ENCODE measurements around the gene SPAG5. TPM values are rescaled to one million over a fixed set of nuclear protein-coding genes. Genes with fewer than 3 reads are reported as not detected.

Gene SPAG5
- 59.6 TPM for polyA plus RNA-seq (2013, experiment 1 of 2)
- 72.8 TPM for polyA plus RNA-seq (2013, experiment 2 of 2)

- peaks cover 29% of the 10 kb centered on the region for H3K36me3 ChIP-seq (ENCODE audit: control insufficient read depth, insufficient read depth, low read length)
- no peaks in the 10 kb centered on the region for H3K9me3 ChIP-seq (ENCODE audit: control insufficient read depth, low read length)
- H3K4me1 ChIP-seq (ENCODE audit: control insufficient read depth, insufficient read depth, low read length, poor library complexity, severe bottlenecking) = peaks cover 9% of the 10 kb centered on the region
- 0% methylated on average over 37 to 41 of the region's 44 CpGs for WGBS, 2 experiments (ENCODE audit: insufficient coverage in 2 of 2)
- H3K4me3 ChIP-seq (ENCODE audit: extremely low read depth, insufficient read depth, low read length, poor library complexity, severe bottlenecking) = peak within 1 kb of the TSS; percentile 74
- peak within 1 kb of the TSS; percentile 89 for H3K27ac ChIP-seq (ENCODE audit: low read depth, low read length, severe bottlenecking)
These were observed at the start of gene SPAG5 for GRCh38 chr17:28598799-28599310. TSS of gene SPAG5 (minus strand) at chr17:28599025. CDS start at chr17:28598946, 79 bp downstream.

- no peak overlapping the region for H3K27ac ChIP-seq (ENCODE audit: low read depth, low read length, severe bottlenecking)
- peaks cover 9% of the 10 kb centered on the region for H3K4me1 ChIP-seq (ENCODE audit: control insufficient read depth, insufficient read depth, low read length, poor library complexity, severe bottlenecking)
- H3K9me3 ChIP-seq (ENCODE audit: control insufficient read depth, low read length) = no peaks in the 10 kb centered on the region
- no peak overlapping the region for H3K4me3 ChIP-seq (ENCODE audit: extremely low read depth, insufficient read depth, low read length, poor library complexity, severe bottlenecking)
- WGBS, 2 experiments (ENCODE audit: insufficient coverage in 2 of 2) = 94 to 97% methylated on average over 8 to 12 of the region's 12 CpGs
- peaks cover 52% of the 10 kb centered on the region for H3K36me3 ChIP-seq (ENCODE audit: control insufficient read depth, insufficient read depth, low read length)
These were observed 47.4 kb upstream of the SPAG5 start for GRCh38 chr17:28646039-28646754.

GRCh38 chr17:28645576-28645939 is 46.7 kb upstream of the SPAG5 start:
- Histone ChIP-seq H3K4me1 (ENCODE audit: control insufficient read depth, insufficient read depth, low read length, poor library complexity, severe bottlenecking) (peaks cover 9% of the 10 kb centered on the region), H3K36me3 (ENCODE audit: control insufficient read depth, insufficient read depth, low read length) (peaks cover 52% of the 10 kb centered on the region), H3K9me3 (ENCODE audit: control insufficient read depth, low read length) (no peaks in the 10 kb centered on the region), H3K27ac (ENCODE audit: low read depth, low read length, severe bottlenecking) (peak overlapping the region; percentile 57), H3K4me3 (ENCODE audit: extremely low read depth, insufficient read depth, low read length, poor library complexity, severe bottlenecking) (peak overlapping the region; percentile 93)
- 76 to 96% methylated on average over 5 to 6 of the region's 8 CpGs for WGBS, 2 experiments (ENCODE audit: insufficient coverage in 2 of 2)

- peak within 1 kb of the TSS; percentile 57 for H3K27ac ChIP-seq (ENCODE audit: low read depth, low read length, severe bottlenecking)
- WGBS, 2 experiments (ENCODE audit: insufficient coverage in 2 of 2) = 1% methylated on average over 43 to 67 of the region's 89 CpGs
- H3K9me3 ChIP-seq (ENCODE audit: control insufficient read depth, low read length) = no peaks in the 10 kb centered on the region
- peaks cover 55% of the 10 kb centered on the region for H3K36me3 ChIP-seq (ENCODE audit: control insufficient read depth, insufficient read depth, low read length)
- H3K4me1 ChIP-seq (ENCODE audit: control insufficient read depth, insufficient read depth, low read length, poor library complexity, severe bottlenecking) = peaks cover 9% of the 10 kb centered on the region
- H3K4me3 ChIP-seq (ENCODE audit: extremely low read depth, insufficient read depth, low read length, poor library complexity, severe bottlenecking) = peak within 1 kb of the TSS; percentile 93
These were observed 46.2 kb upstream of the SPAG5 start, which contains the start of gene BLTP2 for GRCh38 chr17:28644787-28645575. TSS of gene BLTP2 (minus strand) at chr17:28645158. CDS start at chr17:28645056, 102 bp downstream.

GRCh38 chr17:28643983-28644786 is 45.4 kb upstream of the SPAG5 start:
- Histone ChIP-seq H3K4me3 (ENCODE audit: extremely low read depth, insufficient read depth, low read length, poor library complexity, severe bottlenecking) (peak overlapping the region; percentile 93), H3K4me1 (ENCODE audit: control insufficient read depth, insufficient read depth, low read length, poor library complexity, severe bottlenecking) (peaks cover 9% of the 10 kb centered on the region), H3K9me3 (ENCODE audit: control insufficient read depth, low read length) (no peaks in the 10 kb centered on the region), H3K36me3 (ENCODE audit: control insufficient read depth, insufficient read depth, low read length) (peaks cover 63% of the 10 kb centered on the region), H3K27ac (ENCODE audit: low read depth, low read length, severe bottlenecking) (peak overlapping the region; percentile 53)
- 4 to 7% methylated on average over 9 to 12 of the region's 18 CpGs for WGBS, 2 experiments (ENCODE audit: insufficient coverage in 2 of 2)

- Histone ChIP-seq H3K36me3 (ENCODE audit: control insufficient read depth, insufficient read depth, low read length) (peaks cover 80% of the 10 kb centered on the region), H3K27ac (ENCODE audit: low read depth, low read length, severe bottlenecking) (no peak overlapping the region), H3K4me3 (ENCODE audit: extremely low read depth, insufficient read depth, low read length, poor library complexity, severe bottlenecking) (no peak overlapping the region), H3K9me3 (ENCODE audit: control insufficient read depth, low read length) (no peaks in the 10 kb centered on the region), H3K4me1 (ENCODE audit: control insufficient read depth, insufficient read depth, low read length, poor library complexity, severe bottlenecking) (peaks cover 9% of the 10 kb centered on the region)
- no CpG with 5 or more reads among the region's 2 CpGs for WGBS, 2 experiments (ENCODE audit: insufficient coverage in 2 of 2)
These were observed 42.8 kb upstream of the SPAG5 start for GRCh38 chr17:28641579-28641978.

- Histone ChIP-seq H3K9me3 (ENCODE audit: control insufficient read depth, low read length) (no peaks in the 10 kb centered on the region), H3K27ac (ENCODE audit: low read depth, low read length, severe bottlenecking) (no peak overlapping the region), H3K36me3 (ENCODE audit: control insufficient read depth, insufficient read depth, low read length) (peaks cover 99% of the 10 kb centered on the region), H3K4me3 (ENCODE audit: extremely low read depth, insufficient read depth, low read length, poor library complexity, severe bottlenecking) (no peak overlapping the region), H3K4me1 (ENCODE audit: control insufficient read depth, insufficient read depth, low read length, poor library complexity, severe bottlenecking) (no peaks in the 10 kb centered on the region)
- 100% methylated on average over 1 of the region's 1 CpG for WGBS, 2 experiments (ENCODE audit: insufficient coverage in 2 of 2)
These were observed 36.7 kb upstream of the SPAG5 start for GRCh38 chr17:28635506-28635905.

- H3K27ac ChIP-seq (ENCODE audit: low read depth, low read length, severe bottlenecking) = no peak overlapping the region
- no peak overlapping the region for H3K4me3 ChIP-seq (ENCODE audit: extremely low read depth, insufficient read depth, low read length, poor library complexity, severe bottlenecking)
- H3K36me3 ChIP-seq (ENCODE audit: control insufficient read depth, insufficient read depth, low read length) = peaks cover 99% of the 10 kb centered on the region
- H3K9me3 ChIP-seq (ENCODE audit: control insufficient read depth, low read length) = no peaks in the 10 kb centered on the region
- no peaks in the 10 kb centered on the region for H3K4me1 ChIP-seq (ENCODE audit: control insufficient read depth, insufficient read depth, low read length, poor library complexity, severe bottlenecking)
- 97 to 98% methylated on average over 11 to 13 of the region's 14 CpGs for WGBS, 2 experiments (ENCODE audit: insufficient coverage in 2 of 2)
These were observed 35.5 kb upstream of the SPAG5 start for GRCh38 chr17:28634206-28634865.

- H3K36me3 ChIP-seq (ENCODE audit: control insufficient read depth, insufficient read depth, low read length) = peaks cover 94% of the 10 kb centered on the region
- H3K4me1 ChIP-seq (ENCODE audit: control insufficient read depth, insufficient read depth, low read length, poor library complexity, severe bottlenecking) = no peaks in the 10 kb centered on the region
- no peak overlapping the region for H3K4me3 ChIP-seq (ENCODE audit: extremely low read depth, insufficient read depth, low read length, poor library complexity, severe bottlenecking)
- H3K27ac ChIP-seq (ENCODE audit: low read depth, low read length, severe bottlenecking) = no peak overlapping the region
- no peaks in the 10 kb centered on the region for H3K9me3 ChIP-seq (ENCODE audit: control insufficient read depth, low read length)
- 88 to 96% methylated on average over 3 to 4 of the region's 4 CpGs for WGBS, 2 experiments (ENCODE audit: insufficient coverage in 2 of 2)
These were observed 28.0 kb upstream of the SPAG5 start for GRCh38 chr17:28626818-28627217.

- no peaks in the 10 kb centered on the region for H3K9me3 ChIP-seq (ENCODE audit: control insufficient read depth, low read length)
- 86 to 100% methylated on average over 2 of the region's 2 CpGs for WGBS, 2 experiments (ENCODE audit: insufficient coverage in 2 of 2)
- peaks cover 94% of the 10 kb centered on the region for H3K36me3 ChIP-seq (ENCODE audit: control insufficient read depth, insufficient read depth, low read length)
- no peak overlapping the region for H3K4me3 ChIP-seq (ENCODE audit: extremely low read depth, insufficient read depth, low read length, poor library complexity, severe bottlenecking)
- no peak overlapping the region for H3K27ac ChIP-seq (ENCODE audit: low read depth, low read length, severe bottlenecking)
- H3K4me1 ChIP-seq (ENCODE audit: control insufficient read depth, insufficient read depth, low read length, poor library complexity, severe bottlenecking) = no peaks in the 10 kb centered on the region
These were observed 25.3 kb upstream of the SPAG5 start for GRCh38 chr17:28624148-28624547.

All from mesodermal cell (in vitro differentiated cells).